H1 (cell line): Measurements from ENCODE around the gene ENO3. TPM values are rescaled to one million over a fixed set of nuclear protein-coding genes. Genes with fewer than 3 reads are reported as not detected.

ENCODE experiments used
- ATF2 ChIP-seq: IDR thresholded peaks from 2 replicates; pipeline ENCODE4 v1.6.1; 2012; ENCODE audit warnings: low read length, inconsistent platforms
- EZH2 ChIP-seq: fragments of 200-600 bp; sonication (generic); IDR thresholded peaks from 2 replicates; pipeline ENCODE4 v1.7.1; 2012; ENCODE audit warnings: low read depth, mild to moderate bottlenecking, moderate library complexity, low read length, inconsistent platforms; ENCODE audit not compliant: severe bottlenecking
- KDM4A ChIP-seq: IDR thresholded peaks from one replicate; pipeline ENCODE4 v1.7.1; 2012; ENCODE audit warnings: low read depth, mild to moderate bottlenecking, moderate library complexity, low read length, inconsistent platforms; ENCODE audit not compliant: severe bottlenecking
- SIRT6 ChIP-seq: IDR thresholded peaks from one replicate; pipeline ENCODE4 v1.7.1; 2012; ENCODE audit warnings: low read length, inconsistent platforms
- TAF7 ChIP-seq: optimal IDR thresholded peaks from 2 replicates; pipeline ENCODE3; 2011; ENCODE audit warnings: low read depth, mild to moderate bottlenecking, inconsistent platforms, low read length, moderate library complexity, borderline replicate concordance
- polyA plus RNA-seq, 7 experiments: library from polyadenylated mRNA; depleted of rRNA in 3 of 7; stranded (reverse) in 5 of 7; unstranded in 2 of 7; fragments of >200 nt in 5 of 7; fragments of 200-250 nt in 2 of 7; gene quantifications; 1 replicate in 5 of 7; 2 replicates in 1 of 7; 4 replicates in 1 of 7; pipeline versions ENCODE4 v1.2.1 to v1.2.3, GENCODE V29; 2011 to 2013; ENCODE audit warnings: missing spikeins in 2 of 7, mixed read lengths in 2 of 7
- total RNA-seq: library from RNA; stranded (reverse); fragmentation: NEBNext Ultra II Directional; extraction: Animal tissue kit (Norgen Biotek cat#: 25700); gene quantifications from 2 replicates; pipeline ENCODE4 v1.2.1, GENCODE V29; 2021

Gene ENO3
- total and polyA plus RNA-seq, 2 of the 8 experiments (the other 6 are each of a cell fraction or from before 2014, with no cell fraction given) = 25.0 to 25.7 TPM

- TF ChIP-seq EZH2 (no peak), ATF2 (0 out of 2 replicates have a peak, but pooled peaks have one; percentile 14), KDM4A (no peak), SIRT6 (no peak), TAF7 (no peak)
Measured at GRCh38 chr17:4946312-4946976, 4.5 kb upstream of the ENO3 start (continued).
